Measurements from ENCODE around the gene ARHGAP1.

Gene ARHGAP1

GRCh38 chr11:46655631-46656030, 44.8 kb downstream of the ARHGAP1 start:
- H3K27me3 Mint-ChIP-seq = no peaks in the 10 kb centered on the region
- no peaks in the 10 kb centered on the region for H3K4me1 Mint-ChIP-seq
- no peaks in the 10 kb centered on the region for H3K9me3 Mint-ChIP-seq
- no peak overlapping the region for H3K4me3 Mint-ChIP-seq
- peaks cover 6% of the 10 kb centered on the region for H3K36me3 Mint-ChIP-seq
- no peak overlapping the region for H3K27ac Mint-ChIP-seq

DNA sequence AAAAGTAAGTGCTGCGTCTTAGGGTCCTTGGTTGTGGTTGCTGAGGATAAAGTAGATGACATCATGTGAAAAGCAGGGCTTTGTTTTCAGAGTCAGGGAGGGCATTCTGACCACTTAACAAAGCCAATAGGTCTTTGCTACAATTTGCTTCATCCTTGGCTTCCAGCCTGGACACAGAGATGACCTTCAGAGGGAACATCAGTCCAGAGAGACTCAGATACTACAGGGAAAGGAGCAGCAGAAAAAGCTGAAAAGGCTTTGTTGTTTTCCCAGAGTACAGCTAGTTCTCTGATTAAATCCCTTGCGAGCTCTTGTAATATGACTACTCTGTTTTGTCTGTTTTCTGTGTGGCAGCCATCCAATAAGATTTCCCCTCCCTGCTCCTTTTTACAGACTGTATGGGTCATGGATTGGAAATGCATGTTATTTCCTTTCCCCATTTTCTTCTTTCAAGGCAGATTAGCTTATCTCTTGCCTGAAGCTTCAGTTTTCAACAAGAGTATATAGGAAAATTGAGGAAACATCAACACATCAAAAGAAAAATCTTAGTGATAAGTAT, 51.2 kb downstream of the ARHGAP1 start:
- Mint-ChIP-seq H3K4me1 (no peaks in the 10 kb centered on the region), H3K27me3 (no peaks in the 10 kb centered on the region), H3K4me3 (no peak overlapping the region), H3K27ac (no peak overlapping the region), H3K9me3 (no peaks in the 10 kb centered on the region), H3K36me3 (peaks cover 9% of the 10 kb centered on the region)

- H3K27me3 Mint-ChIP-seq = no peaks in the 10 kb centered on the region
- H3K36me3 Mint-ChIP-seq = peaks cover 16% of the 10 kb centered on the region
- no peak overlapping the region for H3K4me3 Mint-ChIP-seq
- H3K27ac Mint-ChIP-seq = no peak overlapping the region
- H3K4me1 Mint-ChIP-seq = peaks cover 16% of the 10 kb centered on the region
- H3K9me3 Mint-ChIP-seq = peaks cover 4% of the 10 kb centered on the region
Measured at GRCh38 chr11:46643986-46644385, 56.4 kb downstream of the ARHGAP1 start.

DNA sequence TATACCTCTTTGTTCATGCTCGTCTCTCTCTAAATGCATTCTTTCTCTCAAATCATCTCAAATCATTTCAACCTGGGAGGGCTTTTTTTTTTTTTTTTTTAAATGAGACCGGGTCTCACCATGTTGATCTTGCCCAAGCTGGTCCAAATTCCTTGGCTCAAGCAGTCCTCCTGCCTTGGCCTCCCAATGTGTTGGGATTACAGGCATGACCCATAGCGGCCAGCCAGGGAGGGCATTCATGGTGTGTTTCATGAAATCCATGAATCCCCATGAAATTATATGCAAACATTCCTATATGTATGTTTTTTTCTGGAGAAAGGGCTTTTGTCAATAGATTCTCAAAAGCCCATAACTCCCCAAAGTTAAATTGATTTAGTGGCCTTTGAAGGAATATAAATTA, 56.9 kb downstream of the ARHGAP1 start:
- Mint-ChIP-seq H3K27ac (peak overlapping the region; percentile 70), H3K36me3 (peaks cover 17% of the 10 kb centered on the region), H3K4me3 (no peak overlapping the region)

GRCh38 chr11:46642627-46643335, 57.6 kb downstream of the ARHGAP1 start:
- Mint-ChIP-seq H3K4me3 (no peak overlapping the region), H3K9me3 (peaks cover 4% of the 10 kb centered on the region), H3K4me1 (peaks cover 21% of the 10 kb centered on the region), H3K27me3 (no peaks in the 10 kb centered on the region), H3K36me3 (peaks cover 19% of the 10 kb centered on the region), H3K27ac (no peak overlapping the region)

More for the DNA sequence above, 56.9 kb downstream of the ARHGAP1 start:
- H3K9me3 Mint-ChIP-seq = peaks cover 4% of the 10 kb centered on the region
- H3K4me1 Mint-ChIP-seq = peaks cover 18% of the 10 kb centered on the region
- no peaks in the 10 kb centered on the region for H3K27me3 Mint-ChIP-seq

DNA sequence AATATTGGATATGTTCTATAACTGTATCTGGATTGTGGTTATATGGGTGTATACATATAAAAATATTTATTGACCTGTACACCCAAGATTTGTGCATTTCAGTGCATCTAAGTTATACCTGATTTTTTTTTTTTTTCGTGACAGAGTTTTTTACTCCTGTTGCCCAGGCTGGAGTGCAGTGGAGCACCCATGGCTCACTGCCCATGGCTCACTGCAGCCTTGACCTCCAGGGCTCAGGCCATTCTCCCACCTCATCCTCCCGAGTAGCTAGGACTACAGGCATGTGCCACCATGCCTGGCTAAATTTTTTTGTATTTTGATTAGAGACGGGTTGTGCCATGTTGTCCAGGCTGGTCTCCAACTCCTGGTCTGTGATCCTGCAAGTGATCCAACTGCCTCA, 58.8 kb downstream of the ARHGAP1 start:
- H3K27ac Mint-ChIP-seq = no peak overlapping the region

DNA sequence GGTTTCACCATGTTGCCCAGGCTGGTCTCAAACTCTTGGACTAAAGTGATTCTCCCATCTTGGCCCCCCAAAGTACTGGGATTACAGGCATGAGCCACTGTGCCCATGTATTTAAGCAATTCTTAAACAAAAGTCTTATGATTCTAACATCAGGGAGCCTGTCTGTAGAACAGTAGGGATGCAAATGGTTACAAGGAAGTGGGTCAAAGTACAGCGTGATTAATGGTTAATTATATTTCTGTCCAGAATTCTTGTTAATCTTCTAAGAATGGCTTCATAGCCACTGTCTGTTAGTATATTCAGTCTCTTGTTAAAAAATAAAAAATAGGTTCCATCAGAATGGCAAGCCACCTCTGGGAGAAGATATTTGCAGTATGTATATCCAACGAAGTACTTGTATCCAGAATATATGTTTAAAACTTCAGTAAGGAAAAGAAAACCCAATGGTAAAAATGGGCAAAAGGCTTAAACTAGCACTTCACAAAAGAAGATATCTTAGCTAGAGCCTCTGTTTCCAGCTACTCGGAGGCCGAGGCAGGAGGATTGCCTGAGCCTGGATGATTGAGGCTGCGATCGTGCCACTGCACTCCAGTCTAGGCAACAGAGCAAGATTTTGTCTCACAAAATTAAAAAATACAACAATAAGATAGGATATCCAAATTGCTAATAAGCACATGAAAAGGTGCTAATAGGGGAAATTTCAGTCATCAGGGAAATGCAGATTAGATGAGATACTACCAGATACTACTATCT, 60.2 kb downstream of the ARHGAP1 start:
- H3K27me3 Mint-ChIP-seq = no peaks in the 10 kb centered on the region
- peaks cover 13% of the 10 kb centered on the region for H3K36me3 Mint-ChIP-seq
- H3K27ac Mint-ChIP-seq = no peak overlapping the region
- no peak overlapping the region for H3K4me3 Mint-ChIP-seq
- peaks cover 4% of the 10 kb centered on the region for H3K9me3 Mint-ChIP-seq
- H3K4me1 Mint-ChIP-seq = peaks cover 21% of the 10 kb centered on the region

More for the DNA sequence above, 58.8 kb downstream of the ARHGAP1 start:
- H3K27me3 Mint-ChIP-seq = no peaks in the 10 kb centered on the region
- H3K9me3 Mint-ChIP-seq = peaks cover 4% of the 10 kb centered on the region
- no peak overlapping the region for H3K4me3 Mint-ChIP-seq
- peaks cover 19% of the 10 kb centered on the region for H3K36me3 Mint-ChIP-seq
- peaks cover 21% of the 10 kb centered on the region for H3K4me1 Mint-ChIP-seq

DNA sequence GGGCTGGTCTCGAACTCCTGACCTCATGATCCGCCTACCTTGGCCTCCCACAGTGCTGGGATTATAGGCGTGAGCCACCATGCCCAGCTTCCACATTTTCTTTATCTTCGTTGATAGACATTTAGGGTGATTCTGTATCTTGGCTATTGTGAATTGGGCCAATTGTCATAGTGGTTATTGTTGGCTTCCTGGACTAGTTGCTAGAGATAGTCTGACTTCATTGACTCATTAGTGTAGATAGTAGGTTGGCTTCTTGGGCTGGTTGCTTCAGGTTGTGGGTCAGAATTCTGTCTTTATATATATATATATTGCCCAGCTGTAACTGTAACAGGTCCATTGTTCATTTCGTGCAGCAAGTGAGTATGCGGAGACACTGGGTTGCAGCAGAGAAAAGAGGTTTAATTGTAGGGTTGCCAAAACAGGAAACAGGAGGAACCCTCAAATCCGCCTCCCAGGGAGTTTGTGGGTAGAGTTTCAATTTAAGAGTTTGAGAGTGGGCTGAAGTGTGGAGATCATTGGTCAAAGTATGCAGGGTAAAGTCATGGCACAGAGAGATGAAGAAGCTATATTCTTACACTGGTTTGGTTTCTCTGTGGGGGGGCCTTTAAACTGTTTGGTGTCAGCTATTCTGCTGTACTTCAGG, 61.1 kb downstream of the ARHGAP1 start:
- H3K36me3 Mint-ChIP-seq = peaks cover 12% of the 10 kb centered on the region
- no peaks in the 10 kb centered on the region for H3K27me3 Mint-ChIP-seq
- H3K4me3 Mint-ChIP-seq = no peak overlapping the region
- no peak overlapping the region for H3K27ac Mint-ChIP-seq
- peaks cover 21% of the 10 kb centered on the region for H3K4me1 Mint-ChIP-seq
- peaks cover 4% of the 10 kb centered on the region for H3K9me3 Mint-ChIP-seq

- Mint-ChIP-seq H3K27ac (no peak overlapping the region), H3K27me3 (no peaks in the 10 kb centered on the region), H3K4me3 (no peak overlapping the region), H3K36me3 (peaks cover 14% of the 10 kb centered on the region), H3K4me1 (peaks cover 14% of the 10 kb centered on the region), H3K9me3 (peaks cover 4% of the 10 kb centered on the region)
Measured at GRCh38 chr11:46637546-46637945, 62.9 kb downstream of the ARHGAP1 start.

- H3K4me3 Mint-ChIP-seq = no peak overlapping the region
- H3K27me3 Mint-ChIP-seq = no peaks in the 10 kb centered on the region
- H3K36me3 Mint-ChIP-seq = peaks cover 15% of the 10 kb centered on the region
- H3K27ac Mint-ChIP-seq = no peak overlapping the region
- H3K4me1 Mint-ChIP-seq = peaks cover 15% of the 10 kb centered on the region
- peaks cover 4% of the 10 kb centered on the region for H3K9me3 Mint-ChIP-seq
Measured at GRCh38 chr11:46635557-46636139, 64.8 kb downstream of the ARHGAP1 start.

DNA sequence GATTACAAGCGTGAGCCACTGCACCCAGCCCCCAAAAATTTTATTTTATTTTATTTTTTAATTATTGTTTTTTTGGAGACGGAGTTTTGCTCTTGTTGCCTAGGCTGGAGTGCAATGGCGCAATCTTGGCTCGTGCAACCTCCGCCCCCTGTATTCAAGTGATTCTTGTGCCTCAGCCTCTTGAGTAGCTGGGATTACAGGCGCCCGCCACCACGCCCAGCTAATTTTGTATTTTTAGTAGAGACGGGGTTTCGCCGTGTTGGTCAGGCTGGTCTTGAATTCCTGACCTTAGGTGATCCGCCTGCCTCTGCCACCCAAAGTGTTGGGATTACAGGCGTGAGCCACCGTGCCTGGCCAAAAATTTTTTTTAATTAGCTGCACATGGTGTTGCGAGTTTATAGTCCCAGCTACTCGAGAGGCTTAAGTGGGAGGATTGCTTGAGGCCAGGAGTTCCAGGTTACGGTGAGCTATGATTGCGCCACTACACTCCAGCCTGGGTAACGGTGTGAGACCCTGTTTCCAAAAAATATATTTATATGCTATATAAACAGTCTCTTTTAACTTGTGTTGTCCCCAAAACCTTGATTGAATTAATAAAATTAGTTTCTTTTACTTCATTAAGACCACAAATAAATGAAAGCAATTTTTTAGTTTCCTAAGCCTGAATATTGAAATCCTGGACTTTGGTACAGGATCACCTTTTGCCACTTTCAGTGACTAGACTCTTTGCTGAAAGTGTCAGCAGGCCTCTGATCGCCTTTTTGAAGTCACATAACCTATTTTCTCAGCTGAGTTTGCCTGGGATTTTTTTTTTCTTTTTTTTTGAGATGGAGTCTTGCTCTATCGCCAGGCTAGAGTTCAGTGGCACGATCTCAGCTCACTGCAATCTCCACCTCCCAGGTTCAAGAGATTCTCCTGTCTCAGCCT, 66.9 kb downstream of the ARHGAP1 start:
- Mint-ChIP-seq H3K36me3 (peaks cover 10% of the 10 kb centered on the region), H3K27me3 (no peaks in the 10 kb centered on the region), H3K27ac (no peak overlapping the region), H3K4me1 (peaks cover 13% of the 10 kb centered on the region), H3K4me3 (no peak overlapping the region), H3K9me3 (no peaks in the 10 kb centered on the region)

GRCh38 chr11:46632502-46632901, 67.9 kb downstream of the ARHGAP1 start:
- H3K9me3 Mint-ChIP-seq = no peaks in the 10 kb centered on the region
- H3K27me3 Mint-ChIP-seq = no peaks in the 10 kb centered on the region
- H3K36me3 Mint-ChIP-seq = peaks cover 8% of the 10 kb centered on the region
- H3K4me1 Mint-ChIP-seq = peaks cover 10% of the 10 kb centered on the region
- no peak overlapping the region for H3K27ac Mint-ChIP-seq
- no peak overlapping the region for H3K4me3 Mint-ChIP-seq

DNA sequence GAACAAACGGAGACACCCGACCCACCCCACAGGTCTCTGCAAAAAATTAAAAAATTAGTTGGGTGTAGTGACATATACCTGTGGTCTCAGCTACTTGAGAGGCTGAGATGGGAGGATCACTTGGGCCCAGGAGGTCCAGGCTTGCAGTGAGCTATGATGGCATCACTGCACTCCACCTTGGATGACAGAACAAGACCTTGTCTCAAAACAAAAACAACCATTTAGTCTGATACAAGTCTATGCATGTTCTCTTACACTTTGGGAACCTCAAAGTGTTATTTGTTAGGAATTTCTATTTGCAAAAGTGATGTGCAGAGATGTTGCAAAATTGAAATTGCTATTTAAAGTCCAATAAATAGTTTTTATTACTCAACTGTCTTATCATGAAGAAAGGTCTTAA, 68.7 kb downstream of the ARHGAP1 start:
- no peak overlapping the region for H3K4me3 Mint-ChIP-seq
- H3K9me3 Mint-ChIP-seq = no peaks in the 10 kb centered on the region
- H3K27me3 Mint-ChIP-seq = no peaks in the 10 kb centered on the region
- no peak overlapping the region for H3K27ac Mint-ChIP-seq
- H3K4me1 Mint-ChIP-seq = peaks cover 12% of the 10 kb centered on the region
- H3K36me3 Mint-ChIP-seq = peaks cover 8% of the 10 kb centered on the region

- H3K36me3 Mint-ChIP-seq = peaks cover 11% of the 10 kb centered on the region
- no peaks in the 10 kb centered on the region for H3K27me3 Mint-ChIP-seq
- no peak overlapping the region for H3K4me3 Mint-ChIP-seq
- H3K27ac Mint-ChIP-seq = no peak overlapping the region
- H3K9me3 Mint-ChIP-seq = no peaks in the 10 kb centered on the region
- H3K4me1 Mint-ChIP-seq = peaks cover 18% of the 10 kb centered on the region
Measured at GRCh38 chr11:46630237-46630636, 70.2 kb downstream of the ARHGAP1 start.

- Mint-ChIP-seq H3K27ac (no peak overlapping the region), H3K9me3 (no peaks in the 10 kb centered on the region), H3K4me3 (no peak overlapping the region), H3K4me1 (peaks cover 25% of the 10 kb centered on the region), H3K36me3 (peaks cover 14% of the 10 kb centered on the region), H3K27me3 (no peaks in the 10 kb centered on the region)
Measured at GRCh38 chr11:46628961-46629360, 71.5 kb downstream of the ARHGAP1 start.

Measured in activated naive CD4-positive, alpha-beta T cell treated with anti-CD3 and anti-CD28 coated beads, Interleukin-2, amount 50 U/mL, for 24 hours (primary cell).